GM21717 (cell line): ENCODE data around the gene KCNN4.

ENCODE experiments used
- ATAC-seq: cut with Tn5 transposase; IDR thresholded peaks from one replicate; pipeline ENCODE4 v1.9.1; 2021; ENCODE audit warnings: mild to moderate bottlenecking, moderate library complexity; ENCODE audit not compliant: unreplicated experiment

Gene KCNN4

GRCh38 chr19:43751466-43752220 is 29.1 kb downstream of the KCNN4 start:
- no peak for ATAC-seq

DNA sequence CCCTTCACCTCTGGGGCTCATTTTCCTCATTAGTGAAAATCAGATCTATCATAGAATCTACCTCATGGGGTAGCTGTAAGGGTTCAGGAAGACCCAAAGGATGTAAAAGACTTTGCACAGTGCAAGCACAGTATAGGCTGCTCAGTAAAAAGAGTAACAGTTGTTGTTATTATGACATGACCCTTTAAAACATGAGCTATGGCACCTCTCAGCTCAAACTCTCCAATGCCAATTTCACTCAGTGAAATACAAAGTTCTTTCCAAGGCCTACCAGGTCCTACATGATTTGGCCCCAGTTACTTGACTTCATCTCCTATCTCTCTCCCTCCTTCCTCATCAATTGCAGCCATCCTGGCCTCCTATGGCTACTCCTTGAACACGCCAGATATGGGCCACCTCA is 30.9 kb downstream of the KCNN4 start:
- no peak for ATAC-seq

- no peak for ATAC-seq
These were observed 31.6 kb downstream of the KCNN4 start for GRCh38 chr19:43749152-43749551.

- no peak for ATAC-seq
These were observed 32.1 kb downstream of the KCNN4 start for GRCh38 chr19:43748685-43749084.

DNA sequence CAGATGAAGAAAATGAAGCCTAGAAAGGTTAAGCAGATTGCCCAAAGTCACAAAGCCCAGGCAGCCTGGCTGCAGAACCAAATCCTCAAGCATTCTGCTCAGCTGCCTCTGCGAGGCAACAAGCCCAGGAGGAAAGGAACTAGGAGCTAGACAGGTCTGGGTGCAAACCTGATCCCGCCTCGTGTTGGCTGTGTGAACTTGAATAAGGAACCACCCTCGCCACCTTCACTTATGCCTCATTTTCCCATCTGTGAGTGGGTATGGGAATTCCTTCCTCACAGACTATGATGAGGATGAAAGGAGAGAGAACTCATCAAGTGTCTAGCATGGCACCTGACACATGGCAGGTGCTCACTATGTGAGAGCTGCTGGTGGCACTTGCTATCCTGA is 32.6 kb downstream of the KCNN4 start:
- no peak for ATAC-seq

- ATAC-seq: no peak
These were observed 33.1 kb downstream of the KCNN4 start for GRCh38 chr19:43747557-43748204.

- no peak for ATAC-seq
These were observed 37.7 kb downstream of the KCNN4 start for GRCh38 chr19:43743059-43743458.

DNA sequence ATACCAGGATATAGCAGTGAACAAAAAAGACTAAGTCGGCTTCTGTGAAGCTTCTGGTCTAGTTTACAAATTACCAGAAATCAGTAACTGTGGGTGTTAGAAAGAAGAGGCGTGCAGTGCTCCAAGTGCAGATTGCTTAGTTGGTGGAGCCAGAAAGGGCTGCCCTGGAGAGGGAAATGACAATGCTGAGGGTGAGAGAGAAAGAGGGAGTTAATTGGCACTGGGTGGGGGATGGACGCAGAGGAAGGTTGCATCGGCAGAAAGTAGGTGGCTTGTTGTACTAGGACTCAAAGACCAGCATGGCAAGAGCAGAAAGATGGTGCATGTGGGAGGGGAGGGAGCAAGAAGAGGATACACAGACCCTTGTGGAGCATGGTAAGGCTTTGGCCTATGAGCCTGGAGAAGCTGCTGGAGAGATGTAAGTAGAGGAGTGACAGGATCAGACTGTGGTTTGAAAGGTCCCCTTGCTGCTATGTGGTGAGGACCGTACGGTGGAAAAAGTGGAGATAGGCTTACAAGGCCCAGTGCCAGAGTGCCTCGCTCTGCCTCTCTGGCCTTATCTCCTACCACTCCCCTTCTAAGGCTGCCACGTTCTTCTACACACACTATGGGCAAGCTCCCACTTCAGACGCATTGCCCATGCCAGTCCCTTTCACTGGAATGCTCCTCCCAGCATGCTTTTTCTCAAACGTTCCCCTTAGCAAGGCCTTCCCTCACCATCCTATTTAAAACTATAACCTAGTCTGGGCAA is 39.5 kb downstream of the KCNN4 start:
- ATAC-seq: no peak

GRCh38 chr19:43739439-43740235 is 41.1 kb downstream of the KCNN4 start:
- no peak for ATAC-seq

- ATAC-seq: no peak
These were observed 42.0 kb downstream of the KCNN4 start for GRCh38 chr19:43738780-43739211.

- no peak for ATAC-seq
These were observed 44.8 kb downstream of the KCNN4 start for GRCh38 chr19:43735957-43736356.

DNA sequence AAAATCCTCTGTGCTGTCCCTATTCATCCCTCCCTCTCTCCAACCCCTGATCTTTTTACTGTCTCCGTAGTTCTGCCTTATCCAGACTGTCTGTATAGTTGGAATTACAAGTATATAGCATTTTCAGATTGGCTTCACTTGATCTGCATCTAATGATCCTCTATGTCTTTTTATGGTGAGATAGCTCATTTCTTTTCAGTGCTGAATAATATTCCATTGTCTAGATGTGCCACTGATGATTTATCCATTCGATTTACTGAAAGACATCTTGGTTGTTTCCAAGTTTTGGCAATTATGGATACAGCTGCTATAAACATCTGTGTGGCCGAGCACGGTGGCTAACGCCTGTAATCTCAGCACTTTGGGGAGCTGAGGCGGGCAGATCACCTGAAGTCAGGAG is 45.8 kb downstream of the KCNN4 start:
- no peak for ATAC-seq

- ATAC-seq: no peak
These were observed 48.9 kb downstream of the KCNN4 start for GRCh38 chr19:43731846-43732245.

DNA sequence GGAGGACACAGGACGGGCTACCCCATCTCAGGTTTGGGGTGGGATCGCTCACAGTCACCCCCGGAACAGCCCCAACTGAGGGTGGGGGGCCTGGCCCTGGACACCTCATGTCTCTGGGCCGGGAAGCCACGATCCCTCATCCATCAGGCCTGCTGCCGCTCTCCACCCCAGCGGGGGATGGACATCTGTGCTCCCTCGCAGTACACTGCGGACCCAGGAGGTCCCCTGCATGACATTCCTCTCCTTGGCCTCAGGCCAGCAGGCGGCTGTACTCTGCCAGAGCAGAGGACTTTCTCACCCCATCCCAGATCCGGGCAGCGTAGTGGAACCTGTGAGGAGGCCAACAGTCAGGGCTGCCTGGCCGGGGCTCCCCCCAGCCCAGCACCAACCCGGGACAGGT is 49.4 kb downstream of the KCNN4 start:
- no peak for ATAC-seq

DNA sequence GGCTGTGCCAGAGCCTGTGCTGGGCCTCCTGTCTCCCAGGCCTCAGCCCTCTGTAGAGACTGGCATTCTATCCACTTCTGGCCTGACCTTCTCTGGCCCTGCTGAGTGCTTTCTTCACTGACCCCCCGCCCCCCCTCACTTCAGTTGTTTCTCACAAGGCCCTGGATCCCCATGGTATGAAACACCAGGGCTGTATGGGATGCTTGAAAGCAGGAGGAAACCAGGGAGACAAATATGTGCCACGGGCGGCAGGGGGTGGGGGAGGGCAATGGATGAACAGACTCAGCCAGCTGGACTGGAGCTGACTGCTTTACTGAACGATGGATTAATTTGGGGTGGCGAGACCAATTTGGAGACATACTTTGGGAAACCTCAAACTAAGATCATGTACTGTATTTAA is 50.9 kb downstream of the KCNN4 start:
- no peak for ATAC-seq

DNA sequence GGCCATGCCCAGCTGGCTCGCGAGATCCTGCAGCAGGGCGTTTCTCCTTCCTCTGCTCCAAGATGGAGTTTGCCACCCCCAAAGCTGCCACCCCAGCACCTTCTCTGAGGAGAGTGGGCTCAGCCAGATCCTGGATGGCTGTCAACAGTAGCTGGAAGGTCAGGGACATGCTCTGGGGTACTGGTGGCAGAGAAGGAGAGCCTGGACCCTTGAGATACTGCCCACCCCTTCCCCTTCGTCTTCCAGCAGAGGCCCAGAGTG is 53.2 kb downstream of the KCNN4 start:
- no peak for ATAC-seq

DNA sequence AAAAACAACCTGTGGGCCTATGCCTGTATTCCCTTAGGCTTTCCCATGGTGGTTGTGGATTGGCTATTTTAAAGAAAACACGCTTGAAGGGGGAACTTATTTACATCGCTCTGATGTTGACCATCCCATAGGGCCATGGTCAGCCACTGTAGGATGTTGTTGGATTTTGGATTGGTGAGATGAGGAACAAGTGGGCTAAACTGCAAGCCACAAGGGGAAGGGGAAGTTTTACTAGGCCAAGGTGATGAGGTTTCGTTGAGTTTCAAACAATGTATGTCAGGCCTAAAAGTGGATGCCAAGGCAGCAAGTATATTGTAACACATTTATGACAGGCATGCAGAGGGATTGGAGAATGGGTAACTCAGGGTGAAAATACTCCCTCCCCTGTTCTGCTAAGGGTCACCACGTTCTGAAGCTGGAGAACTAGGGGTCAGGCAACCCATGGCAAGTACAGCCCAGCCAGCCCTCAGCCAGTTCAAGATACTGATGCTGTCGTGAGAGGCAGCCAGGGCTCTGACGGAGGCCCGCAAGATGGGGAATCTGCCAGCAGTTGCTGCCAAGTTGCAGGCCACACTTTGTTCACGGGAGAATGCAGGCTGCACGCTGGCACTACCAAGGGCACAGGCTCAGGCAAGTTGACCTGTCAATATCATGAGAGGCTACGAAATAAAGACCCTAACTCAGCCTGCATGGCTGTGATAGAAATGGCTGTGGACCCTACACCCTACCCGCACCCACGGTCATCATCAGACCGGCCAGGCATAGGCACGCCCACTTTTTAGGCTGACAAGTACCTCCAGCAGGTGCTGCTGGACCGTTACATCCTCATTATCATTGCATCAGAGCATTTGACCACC is 53.8 kb downstream of the KCNN4 start:
- no peak for ATAC-seq

GRCh38 chr19:43725468-43725867 is 55.3 kb downstream of the KCNN4 start:
- no peak for ATAC-seq

- ATAC-seq: no peak
These were observed 55.9 kb downstream of the KCNN4 start for GRCh38 chr19:43724896-43725295.

GRCh38 chr19:43723588-43723987 is 57.2 kb downstream of the KCNN4 start:
- no peak for ATAC-seq
